HG03571 (cell line): ENCODE measurements around the gene COL18A1.
"Not testable (repeated sequence)": the region's sequence is repeated elsewhere in the genome, so short reads cannot be mapped to it uniquely, and the experiment has no call there.

ENCODE experiments used
- ATAC-seq: cut with Tn5 transposase; IDR thresholded peaks from one replicate; pipeline ENCODE4 v1.9.1; 2021; ENCODE audit not compliant: unreplicated experiment

Gene COL18A1

DNA sequence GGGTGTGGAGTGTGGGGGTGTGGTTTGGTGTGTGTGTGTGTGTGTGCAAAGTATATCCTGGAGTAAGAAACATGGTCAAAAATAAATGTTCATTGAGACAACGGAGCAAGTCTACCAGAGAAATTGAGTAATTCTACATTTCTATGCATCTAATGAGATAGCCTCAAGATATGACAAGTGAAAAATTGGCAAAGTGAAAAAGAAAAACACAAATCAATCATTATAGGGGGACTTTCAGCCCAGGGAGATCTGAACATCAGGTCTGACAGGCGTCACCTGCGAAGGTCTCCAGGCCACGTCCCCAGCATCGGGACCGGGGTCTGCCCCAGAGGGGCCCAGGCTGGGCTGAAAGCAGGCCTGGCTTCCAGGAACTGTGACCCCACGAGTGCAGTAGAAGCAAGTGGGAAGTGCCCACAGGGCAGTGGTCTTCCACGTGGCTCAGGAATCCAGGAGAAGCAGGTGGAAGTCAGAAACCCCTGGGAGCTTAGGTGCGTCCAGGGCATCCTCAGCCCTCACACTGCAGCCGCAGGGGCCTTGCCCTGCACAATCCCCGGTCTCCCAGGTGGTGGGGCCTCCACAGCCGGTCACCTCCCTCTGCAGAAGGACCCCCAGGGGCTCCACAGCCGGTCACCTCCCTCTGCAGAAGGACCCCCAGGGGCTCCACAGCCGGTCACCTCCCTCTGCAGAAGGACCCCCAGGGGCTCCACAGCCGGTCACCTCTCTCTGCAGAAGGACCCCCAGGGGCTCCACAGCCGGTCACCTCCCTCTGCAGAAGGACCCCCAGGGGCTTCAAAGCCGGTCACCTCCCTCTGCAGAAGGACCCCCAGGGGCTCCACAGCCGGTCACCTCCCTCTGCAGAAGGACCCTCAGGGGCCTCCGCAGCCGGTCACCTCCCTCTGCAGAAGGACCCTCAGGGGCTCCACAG lies 96.4 kb downstream of the COL18A1 start:
- not testable (repeated sequence) for ATAC-seq

GRCh38 chr21:45502006-45502345 lies 97.0 kb downstream of the COL18A1 start:
- no peak for ATAC-seq

DNA sequence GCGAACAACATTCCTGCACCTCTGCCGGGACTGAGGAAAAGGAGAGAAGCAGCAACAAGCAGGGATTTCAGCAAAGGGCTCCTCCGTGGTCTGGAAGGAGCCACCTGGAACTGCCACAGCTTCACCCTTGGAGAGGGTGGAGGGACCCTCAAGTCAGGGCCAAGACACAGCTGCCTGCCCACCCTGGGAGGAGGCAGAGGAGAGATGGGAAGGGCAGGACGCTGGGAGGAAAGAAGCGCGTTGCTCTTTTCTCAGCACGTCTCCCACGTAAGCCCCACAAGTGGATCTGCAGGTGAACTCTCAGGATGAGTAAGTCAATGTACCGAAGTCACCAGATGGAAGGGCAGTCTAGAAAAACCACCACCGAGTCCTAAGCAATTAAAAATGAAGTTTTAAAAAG lies 97.6 kb downstream of the COL18A1 start:
- ATAC-seq, result no peak

DNA sequence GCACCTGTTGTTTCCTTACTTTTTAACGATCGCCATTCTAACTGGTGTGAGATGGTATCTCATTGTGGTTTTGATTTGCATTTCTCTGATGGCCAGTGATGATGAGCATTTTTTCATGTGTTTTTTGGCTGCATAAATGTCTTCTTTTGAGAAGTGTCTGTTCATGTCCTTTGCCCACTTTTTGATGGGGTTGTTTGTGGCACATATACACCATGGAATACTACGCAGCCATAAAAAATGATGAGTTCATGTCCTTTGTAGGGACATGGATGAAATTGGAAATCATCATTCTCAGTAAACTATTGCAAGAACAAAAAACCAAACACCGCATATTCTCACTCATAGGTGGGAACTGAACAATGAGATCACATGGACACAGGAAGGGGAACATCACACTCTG lies 98.3 kb downstream of the COL18A1 start:
- not testable (repeated sequence) for ATAC-seq

GRCh38 chr21:45504021-45504515 lies 99.1 kb downstream of the COL18A1 start:
- no peak for ATAC-seq

GRCh38 chr21:45504516-45505415 lies 99.8 kb downstream of the COL18A1 start:
- no peak for ATAC-seq

- no peak for ATAC-seq
Observed at GRCh38 chr21:45505416-45506021, 100.6 kb downstream of the COL18A1 start.

- no peak for ATAC-seq
Observed at GRCh38 chr21:45506241-45506817, 101.4 kb downstream of the COL18A1 start.

DNA sequence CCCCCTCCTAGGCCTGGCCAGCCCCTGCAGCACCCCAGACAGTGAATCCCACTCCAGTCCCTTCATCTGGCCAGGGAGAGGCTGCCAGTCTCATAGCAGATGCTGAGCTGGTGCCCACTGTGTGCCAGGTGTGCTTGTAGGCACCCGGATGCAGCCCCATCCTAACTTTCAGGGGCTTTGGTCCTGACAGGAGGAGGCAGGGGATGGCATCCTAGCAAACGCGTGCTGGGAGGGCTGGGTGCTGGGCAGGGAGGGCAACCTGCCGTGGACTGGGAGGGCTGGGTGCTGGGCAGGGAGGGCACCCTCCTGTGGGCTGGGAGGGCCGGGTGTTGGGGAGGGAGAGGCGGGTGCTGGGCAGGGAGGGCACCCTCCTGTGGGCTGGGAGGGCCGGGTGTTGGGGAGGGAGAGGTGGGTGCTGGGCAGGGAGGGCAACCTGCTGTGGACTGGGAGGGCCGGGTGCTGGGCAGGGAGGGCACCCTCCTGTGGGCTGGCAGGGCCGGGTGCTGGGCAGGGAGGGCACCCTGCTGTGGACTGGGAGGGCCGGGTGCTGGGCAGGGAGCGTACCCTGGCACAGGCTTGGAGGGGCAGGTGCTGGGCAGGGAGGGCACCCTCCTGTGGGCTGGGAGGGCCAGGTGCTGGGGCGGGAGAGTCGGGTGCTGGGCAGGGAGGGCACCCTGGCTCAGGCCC lies 102.0 kb downstream of the COL18A1 start:
- no peak for ATAC-seq

- no peak for ATAC-seq
Observed at GRCh38 chr21:45507523-45507875, 102.5 kb downstream of the COL18A1 start.

- no peak for ATAC-seq
Observed at GRCh38 chr21:45507888-45508508, 103.0 kb downstream of the COL18A1 start.

DNA sequence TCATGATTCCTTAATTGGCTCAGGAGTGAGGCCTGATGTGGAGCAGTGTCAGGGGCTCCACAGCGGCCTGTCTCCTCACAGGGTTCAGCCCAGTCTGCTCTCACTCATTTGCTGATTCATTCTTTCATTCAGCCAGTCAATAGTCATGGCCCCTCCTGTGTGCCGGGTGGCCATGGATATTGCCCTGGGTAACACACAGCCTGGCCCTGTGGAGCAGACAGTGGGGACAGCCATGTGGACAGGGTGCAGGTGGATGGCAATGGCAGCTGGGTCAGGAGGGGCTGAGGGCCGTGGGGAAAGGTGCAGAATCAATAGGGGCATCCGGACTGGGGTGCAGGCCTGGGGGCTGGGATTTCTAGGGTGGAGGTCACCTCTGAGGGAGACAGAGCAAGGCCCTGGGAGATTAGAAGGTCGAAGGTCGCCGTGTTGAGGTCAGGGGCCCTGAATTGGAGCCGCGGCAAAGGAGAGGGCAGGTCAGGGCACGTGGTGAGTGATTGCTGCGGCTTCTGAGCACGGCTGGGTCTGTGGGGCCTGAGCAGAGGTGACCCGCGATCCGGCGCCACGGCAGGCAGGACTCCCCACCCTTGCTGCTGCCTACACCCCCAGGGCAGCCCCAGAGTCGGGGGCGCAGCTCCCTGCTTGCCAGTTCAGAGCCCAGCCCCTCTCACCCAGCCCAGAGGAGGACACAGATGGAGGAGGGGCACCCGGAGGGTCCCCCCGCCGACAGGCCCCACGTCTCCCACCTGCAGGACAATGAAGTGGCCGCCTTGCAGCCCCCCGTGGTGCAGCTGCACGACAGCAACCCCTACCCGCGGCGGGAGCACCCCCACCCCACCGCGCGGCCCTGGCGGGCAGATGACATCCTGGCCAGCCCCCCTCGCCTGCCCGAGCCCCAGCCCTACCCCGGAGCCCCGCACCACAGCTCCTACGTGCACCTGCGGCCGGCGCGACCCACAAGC lies 103.9 kb downstream of the COL18A1 start:
- ATAC-seq, result no peak

- ATAC-seq, result no peak
Observed at GRCh38 chr21:45509566-45510465, 104.9 kb downstream of the COL18A1 start.

GRCh38 chr21:45510466-45510955 lies 105.5 kb downstream of the COL18A1 start:
- ATAC-seq, result no peak

DNA sequence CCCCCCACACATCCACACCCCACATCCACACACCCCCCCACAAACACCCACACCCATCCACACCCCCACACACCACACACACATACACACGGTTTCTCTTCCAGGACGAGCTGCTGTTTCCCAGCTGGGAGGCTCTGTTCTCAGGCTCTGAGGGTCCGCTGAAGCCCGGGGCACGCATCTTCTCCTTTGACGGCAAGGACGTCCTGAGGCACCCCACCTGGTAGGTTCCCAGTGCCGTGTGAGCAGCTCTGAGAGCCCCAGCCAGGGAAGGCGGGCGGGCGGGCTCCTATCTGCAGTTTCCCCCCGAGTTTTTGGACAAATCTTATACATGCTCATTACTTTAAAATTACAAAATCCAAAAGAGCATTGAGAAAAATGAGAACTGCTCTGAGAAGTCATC lies 106.0 kb downstream of the COL18A1 start:
- no peak for ATAC-seq

GRCh38 chr21:45511661-45512431 lies 106.9 kb downstream of the COL18A1 start:
- no peak for ATAC-seq

- ATAC-seq, result no peak
Observed at GRCh38 chr21:45512626-45513002, 107.6 kb downstream of the COL18A1 start.
